Measurements from ENCODE around the gene EIF1AX.

DNA sequence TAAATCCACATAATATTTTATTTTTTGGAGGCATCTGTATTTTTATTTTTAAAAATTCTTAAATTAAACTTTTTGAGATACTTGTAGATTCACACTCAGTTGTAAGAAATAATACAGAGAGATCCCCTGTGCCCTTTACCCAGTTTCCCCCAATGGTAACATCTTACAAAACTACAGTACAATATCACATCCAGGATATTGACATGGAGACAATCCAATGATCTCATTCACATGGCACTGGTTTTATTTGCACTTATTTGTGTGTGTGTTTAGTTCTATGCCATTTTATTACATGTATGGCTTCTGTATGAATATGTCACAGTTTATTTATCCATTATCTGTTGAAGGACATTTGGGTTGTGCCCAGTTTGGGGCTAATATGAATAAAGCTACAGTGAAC, 35.5 kb upstream of the EIF1AX start:
- no peak for TF ChIP-seq KAT8 (IDR thresholded peaks at IDR 0.05; ENCODE audit: low read depth)
- TF ChIP-seq, protein P1, sequence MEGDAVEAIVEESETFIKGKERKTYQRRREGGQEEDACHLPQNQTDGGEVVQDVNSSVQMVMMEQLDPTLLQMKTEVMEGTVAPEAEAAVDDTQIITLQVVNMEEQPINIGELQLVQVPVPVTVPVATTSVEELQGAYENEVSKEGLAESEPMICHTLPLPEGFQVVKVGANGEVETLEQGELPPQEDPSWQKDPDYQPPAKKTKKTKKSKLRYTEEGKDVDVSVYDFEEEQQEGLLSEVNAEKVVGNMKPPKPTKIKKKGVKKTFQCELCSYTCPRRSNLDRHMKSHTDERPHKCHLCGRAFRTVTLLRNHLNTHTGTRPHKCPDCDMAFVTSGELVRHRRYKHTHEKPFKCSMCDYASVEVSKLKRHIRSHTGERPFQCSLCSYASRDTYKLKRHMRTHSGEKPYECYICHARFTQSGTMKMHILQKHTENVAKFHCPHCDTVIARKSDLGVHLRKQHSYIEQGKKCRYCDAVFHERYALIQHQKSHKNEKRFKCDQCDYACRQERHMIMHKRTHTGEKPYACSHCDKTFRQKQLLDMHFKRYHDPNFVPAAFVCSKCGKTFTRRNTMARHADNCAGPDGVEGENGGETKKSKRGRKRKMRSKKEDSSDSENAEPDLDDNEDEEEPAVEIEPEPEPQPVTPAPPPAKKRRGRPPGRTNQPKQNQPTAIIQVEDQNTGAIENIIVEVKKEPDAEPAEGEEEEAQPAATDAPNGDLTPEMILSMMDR (IDR thresholded peaks at IDR 0.05 in 2 of 3, conservative IDR thresholded peaks at IDR 0.05 in 1 of 3; ENCODE audit: insufficient read depth in 2 of 3, low read depth in 1 of 3, low read length in 3 of 3): no peak
